Endometrial microvascular endothelial cells (primary cell): ENCODE results near the gene ELANE. TPM values are rescaled to one million over a fixed set of nuclear protein-coding genes. Genes with fewer than 3 reads are reported as not detected.

Experiments
- in situ Hi-C: cut with HindIII; loops from 2 replicates; pipeline ENCODE4 v1.10.0; 2017; ENCODE audit warnings: low sequenced_read_pairs, low pct_unique_long_range_greater_than_20kb; ENCODE audit errors: inconsistent ontology term
- total RNA-seq: library from RNA; depleted of rRNA; stranded (reverse); fragments of >200 nt; gene quantifications from one replicate; pipeline ENCODE4 v1.2.3, GENCODE V29; 2015; ENCODE audit errors: inconsistent ontology term

The ELANE gene
- total RNA-seq, 1 donor from 2014 or later, result not detected

DNA sequence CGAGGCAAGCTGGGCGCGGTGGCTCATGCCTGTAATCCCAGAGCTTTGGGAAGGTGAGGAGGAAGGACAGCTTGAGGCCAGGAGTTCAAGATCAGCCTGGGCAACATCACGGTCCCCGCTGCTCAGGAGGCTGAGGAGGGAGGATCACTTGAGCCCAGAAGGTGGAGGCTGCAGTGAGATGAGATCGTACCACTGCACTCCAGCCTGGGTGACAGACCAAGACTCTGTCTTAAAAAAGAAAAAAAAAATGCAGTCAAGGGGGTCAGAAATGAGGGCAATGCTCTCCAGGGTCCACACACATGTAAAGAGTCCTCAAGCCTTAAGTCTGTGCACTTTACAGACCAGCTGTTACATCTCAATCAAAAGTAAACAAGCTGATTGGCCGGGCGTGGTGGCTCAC lies 52.4 kb downstream of the ELANE start:
- in situ Hi-C loops, result no loop called here

Other genes with a start within 250 kb of the ELANE start
- gene POLRMT, start 218.8 kb upstream of the ELANE start, total RNA-seq, result 25.9 TPM
- not detected for gene FGF22, start 212.4 kb upstream of the ELANE start, total RNA-seq
- 136 TPM for gene RNF126, start 189.1 kb upstream of the ELANE start, total RNA-seq
- 55.0 TPM for gene FSTL3, start 175.9 kb upstream of the ELANE start, total RNA-seq
- not detected for gene PRSS57, start 156.9 kb upstream of the ELANE start, total RNA-seq
- not detected for gene PALM, start 143.4 kb upstream of the ELANE start, total RNA-seq
- not detected for gene MISP, start 101.2 kb upstream of the ELANE start, total RNA-seq
- gene PTBP1, start 54.9 kb upstream of the ELANE start, total RNA-seq, result 307 TPM
- gene PLPPR3, start 30.3 kb upstream of the ELANE start, total RNA-seq, result 1.5 TPM
- not detected for gene AZU1, start 24.5 kb upstream of the ELANE start, total RNA-seq
- gene PRTN3, start 11.3 kb upstream of the ELANE start, total RNA-seq, result not detected
- 5.4 TPM for gene CFD, start 7.4 kb downstream of the ELANE start, total RNA-seq
- gene MED16, start 40.9 kb downstream of the ELANE start, total RNA-seq, result 48.9 TPM
- gene RNU6-9, start 41.2 kb downstream of the ELANE start, total RNA-seq, result not detected
- 52.3 TPM for gene R3HDM4, start 60.9 kb downstream of the ELANE start, total RNA-seq
- gene KISS1R, start 65.0 kb downstream of the ELANE start, total RNA-seq, result not detected
- gene ARID3A, start 73.7 kb downstream of the ELANE start, total RNA-seq, result 9.1 TPM
- 49.7 TPM for gene WDR18, start 132.0 kb downstream of the ELANE start, total RNA-seq
- gene GRIN3B, start 148.1 kb downstream of the ELANE start, total RNA-seq, result not detected
- gene TMEM259, start 168.8 kb downstream of the ELANE start, total RNA-seq, result 124 TPM
- not detected for gene RNU6-2, start 169.2 kb downstream of the ELANE start, total RNA-seq
- gene CNN2, start 174.3 kb downstream of the ELANE start, total RNA-seq, result 237 TPM
- gene ABCA7, start 187.8 kb downstream of the ELANE start, total RNA-seq, result 1.8 TPM
- 14.0 TPM for gene ARHGAP45, start 214.9 kb downstream of the ELANE start, total RNA-seq
- gene POLR2E, start 243.1 kb downstream of the ELANE start, total RNA-seq, result 304 TPM